CD4-positive, alpha-beta T cell (primary cell): Measurements from ENCODE around the gene RPTOR. TPM values are rescaled to one million over a fixed set of nuclear protein-coding genes. Genes with fewer than 3 reads are reported as not detected.

Experiments used
- ATAC-seq: fragments of 200-7000 bp; cut with Tn5 transposase; one replicate; pipeline ENCODE4 v1.10.0; 2022; ENCODE audit warnings: mild to moderate bottlenecking; ENCODE audit not compliant: poor library complexity
- CTCF ChIA-PET: fragments of 350-600 bp; sonication (Branson Sonifier 250); formaldehyde crosslinking; loops from one replicate; lab custom pipeline; 2021; ENCODE audit warnings: antibody characterized with exemption, inconsistent platforms; lab: Charles Lee
- POLR2A ChIA-PET: fragments of 350-600 bp; sonication (Branson Sonifier 250); formaldehyde crosslinking; loops from one replicate; lab custom pipeline; 2021; ENCODE audit warnings: antibody characterized with exemption, inconsistent platforms; lab: Charles Lee
- DNase-seq, 14 experiments: peaks; one replicate each; pipeline ENCODE4 v3.0.0-alpha.2; 2013 to 2020; ENCODE audit warnings: mixed read lengths in 2 of 14
- H3K27ac ChIP-seq, 2 donors: one replicate each; pipeline versions ENCODE4 v1.5.1 to v1.7.0; 2013; ENCODE audit warnings: low read length in 2 of 2, low read depth in 1 of 2, mild to moderate bottlenecking in 1 of 2
- H3K27me3 ChIP-seq, 2 experiments: 1 replicate in 1 of 2; 2 replicates in 1 of 2; pipeline versions ENCODE4 v1.6.1 to v1.7.0; 2013; ENCODE audit warnings: low read length in 2 of 2, control low read depth in 1 of 2, mild to moderate bottlenecking in 1 of 2, moderate library complexity in 1 of 2; ENCODE audit not compliant: insufficient read depth in 2 of 2, control insufficient read depth in 1 of 2
- H3K36me3 ChIP-seq: one replicate; pipeline ENCODE4 v1.6.1; 2013; ENCODE audit warnings: low read length, control low read depth; ENCODE audit not compliant: insufficient read depth
- H3K4me1 ChIP-seq: one replicate; pipeline ENCODE4 v1.6.1; 2013; ENCODE audit warnings: low read length, control low read depth; ENCODE audit not compliant: insufficient read depth
- H3K4me3 ChIP-seq: one replicate; pipeline ENCODE4 v1.5.1; 2013; ENCODE audit warnings: mild to moderate bottlenecking, low read length, moderate library complexity
- H3K9me3 ChIP-seq, 2 experiments: 1 replicate in 1 of 2; 2 replicates in 1 of 2; pipeline versions ENCODE4 v1.6.1 to v1.7.0; 2013; ENCODE audit warnings: low read length in 2 of 2, mild to moderate bottlenecking in 2 of 2, control low read depth in 1 of 2, moderate library complexity in 1 of 2; ENCODE audit not compliant: control insufficient read depth in 1 of 2, insufficient read depth in 1 of 2
- H3K27ac Mint-ChIP-seq: one replicate; pipeline ENCODE4 v1.8.0; 2020; ENCODE audit warnings: mixed read lengths
- H3K27me3 Mint-ChIP-seq: one replicate; pipeline ENCODE4 v1.8.0; 2021; ENCODE audit warnings: mixed read lengths
- H3K36me3 Mint-ChIP-seq: one replicate; pipeline ENCODE4 v1.8.0; 2021; ENCODE audit warnings: low read depth, mixed read lengths
- H3K4me1 Mint-ChIP-seq: one replicate; pipeline ENCODE4 v1.8.0; 2021; ENCODE audit warnings: low read depth, mixed read lengths
- H3K4me3 Mint-ChIP-seq: one replicate; pipeline ENCODE4 v1.8.0; 2020; ENCODE audit warnings: mild to moderate bottlenecking, mixed read lengths
- H3K9me3 Mint-ChIP-seq: one replicate; pipeline ENCODE4 v1.8.0; 2020; ENCODE audit warnings: mixed read lengths
- intact Hi-C, 2 experiments: fragments of 100-400 bp; cut with DNase I in 1 of 2; cut with micrococcal nuclease in 1 of 2; formaldehyde crosslinking; loops; one replicate each; pipeline versions ENCODE4 v1.15.1 to v1.9.0; 2023 to 2025; cut with DNase I, micrococcal nuclease
- total RNA-seq, 174 experiments: library from RNA in 2 of 174; stranded (reverse) in 2 of 174; gene quantifications; one replicate each; pipeline ENCODE4 v1.2.3 and lab custom pipeline; 2021 to 2026
- TF ChIP-seq, protein P1 (sequence below): fragments of 200-600 bp; IDR thresholded peaks from one replicate; pipeline ENCODE4 v1.8.0; 2022; ENCODE audit warnings: antibody characterized with exemption, mild to moderate bottlenecking

The RPTOR gene
- total RNA-seq, 2 experiments from 2014 or later = 45.0 to 47.1 TPM

- Mint-ChIP-seq H3K36me3 (peaks cover 40% of the 10 kb centered on the region), H3K9me3 (no peaks in the 10 kb centered on the region), H3K27me3 (no peaks in the 10 kb centered on the region), H3K4me3 (no peak overlapping the region), H3K27ac (no peak overlapping the region), H3K4me1 (peaks cover 19% of the 10 kb centered on the region)
- Histone ChIP-seq H3K27ac (no peak overlapping the region), H3K36me3 (peaks cover 32% of the 10 kb centered on the region), H3K4me3 (no peak overlapping the region), H3K4me1 (peaks cover 18% of the 10 kb centered on the region), H3K9me3 (no peaks in the 10 kb centered on the region), H3K27me3 (no peaks in the 10 kb centered on the region)
- ATAC-seq (no peak), DNase-seq (no peak)
- intact Hi-C loops = no loop called here
- ChIA-PET POLR2A (no interaction called here), CTCF (interaction anchor here (1.1 kb wide), 1 partner anchor 10 kb away, joined by 3 read pairs; no protein-coding TSS in a partner anchor)
- TF ChIP-seq, protein P1, sequence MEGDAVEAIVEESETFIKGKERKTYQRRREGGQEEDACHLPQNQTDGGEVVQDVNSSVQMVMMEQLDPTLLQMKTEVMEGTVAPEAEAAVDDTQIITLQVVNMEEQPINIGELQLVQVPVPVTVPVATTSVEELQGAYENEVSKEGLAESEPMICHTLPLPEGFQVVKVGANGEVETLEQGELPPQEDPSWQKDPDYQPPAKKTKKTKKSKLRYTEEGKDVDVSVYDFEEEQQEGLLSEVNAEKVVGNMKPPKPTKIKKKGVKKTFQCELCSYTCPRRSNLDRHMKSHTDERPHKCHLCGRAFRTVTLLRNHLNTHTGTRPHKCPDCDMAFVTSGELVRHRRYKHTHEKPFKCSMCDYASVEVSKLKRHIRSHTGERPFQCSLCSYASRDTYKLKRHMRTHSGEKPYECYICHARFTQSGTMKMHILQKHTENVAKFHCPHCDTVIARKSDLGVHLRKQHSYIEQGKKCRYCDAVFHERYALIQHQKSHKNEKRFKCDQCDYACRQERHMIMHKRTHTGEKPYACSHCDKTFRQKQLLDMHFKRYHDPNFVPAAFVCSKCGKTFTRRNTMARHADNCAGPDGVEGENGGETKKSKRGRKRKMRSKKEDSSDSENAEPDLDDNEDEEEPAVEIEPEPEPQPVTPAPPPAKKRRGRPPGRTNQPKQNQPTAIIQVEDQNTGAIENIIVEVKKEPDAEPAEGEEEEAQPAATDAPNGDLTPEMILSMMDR = no peak
Observed at GRCh38 chr17:80901319-80901718, 356.7 kb downstream of the RPTOR start.

GRCh38 chr17:80902197-80902962 is 357.7 kb downstream of the RPTOR start:
- TF ChIP-seq, protein P1 = no peak
- no peaks in the 10 kb centered on the region for H3K27me3 ChIP-seq
- no peaks in the 10 kb centered on the region for H3K9me3 ChIP-seq
- peaks cover 35% of the 10 kb centered on the region for H3K36me3 ChIP-seq
- intact Hi-C loops = no loop called here
- DNase-seq = no peak
- no peak overlapping the region for H3K27ac ChIP-seq
- H3K4me3 Mint-ChIP-seq = no peak overlapping the region
- H3K36me3 Mint-ChIP-seq = peaks cover 32% of the 10 kb centered on the region
- peaks cover 19% of the 10 kb centered on the region for H3K4me1 Mint-ChIP-seq
- H3K4me1 ChIP-seq = peaks cover 18% of the 10 kb centered on the region
- ATAC-seq = no peak
- H3K4me3 ChIP-seq = no peak overlapping the region
- no peak overlapping the region for H3K27ac Mint-ChIP-seq
- H3K9me3 Mint-ChIP-seq = no peaks in the 10 kb centered on the region
- H3K27me3 Mint-ChIP-seq = no peaks in the 10 kb centered on the region
- POLR2A ChIA-PET = no interaction called here
- CTCF ChIA-PET = no interaction called here

DNA sequence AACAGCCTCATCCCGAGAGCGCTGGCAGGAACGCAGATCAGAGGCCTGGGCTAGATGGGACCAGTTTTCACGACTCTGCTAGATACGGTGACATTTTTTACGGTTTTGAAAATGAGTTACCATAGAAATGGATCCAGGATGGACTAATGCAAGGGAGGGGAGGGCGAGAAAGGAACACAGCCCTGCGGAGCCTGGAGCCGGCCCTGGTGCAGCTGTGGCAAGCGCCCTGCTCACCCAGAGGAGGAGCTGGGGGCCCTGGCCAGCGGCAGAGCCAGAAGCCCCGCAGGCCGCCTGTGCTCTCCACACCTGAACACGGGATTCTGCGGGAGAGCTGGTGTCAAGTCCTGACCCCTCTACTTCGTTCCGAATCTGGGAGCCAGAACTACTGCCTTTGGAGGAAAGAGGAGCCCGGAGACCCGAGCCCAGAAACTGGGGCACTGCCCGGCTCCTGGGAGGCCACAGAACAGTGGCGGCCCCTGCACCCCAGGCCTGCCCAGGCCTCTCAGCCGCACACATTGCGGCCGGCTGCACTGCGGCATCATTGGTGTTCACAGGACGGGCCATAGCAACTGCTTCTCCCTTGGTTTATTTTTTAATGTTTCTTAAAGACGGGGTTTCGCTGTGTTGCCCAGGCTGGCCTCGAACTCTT is 358.4 kb downstream of the RPTOR start:
- DNase-seq = no peak
- peaks cover 42% of the 10 kb centered on the region for H3K36me3 ChIP-seq
- TF ChIP-seq, protein P1 = no peak
- intact Hi-C loops = no loop called here
- CTCF ChIA-PET = interaction anchor here (0.8 kb wide), 1 partner anchor 327 kb away, joined by 3 read pairs; no protein-coding TSS in a partner anchor
- Mint-ChIP-seq H3K4me3 (no peak overlapping the region), H3K36me3 (peaks cover 36% of the 10 kb centered on the region), H3K27me3 (no peaks in the 10 kb centered on the region), H3K9me3 (no peaks in the 10 kb centered on the region), H3K4me1 (peaks cover 19% of the 10 kb centered on the region), H3K27ac (no peak overlapping the region)
- peaks cover 18% of the 10 kb centered on the region for H3K4me1 ChIP-seq
- H3K27me3 ChIP-seq = no peaks in the 10 kb centered on the region
- POLR2A ChIA-PET = no interaction called here
- no peak overlapping the region for H3K4me3 ChIP-seq
- ATAC-seq = no peak
- H3K9me3 ChIP-seq = no peaks in the 10 kb centered on the region
- no peak overlapping the region for H3K27ac ChIP-seq
